Measurements from ENCODE around the gene NCAPD3.
A peak's percentile ranks its signal among the peaks of the same experiment; 100 is the strongest.

Gene NCAPD3

GRCh38 chr11:134266841-134267251 lies 43.1 kb upstream of the NCAPD3 start:
- no CpG with 5 or more reads among the region's 3 CpGs for WGBS, 2 donors (ENCODE audit: extremely low coverage in 2 of 2, insufficient read length in 2 of 2, insufficient replicate concordance in 1 of 2)
- Histone ChIP-seq H3K14ac (ENCODE audit: low read length) (no peak overlapping the region), H2AFZ (ENCODE audit: low read length) (no peak overlapping the region), H2BK15ac (ENCODE audit: low read length) (no peak overlapping the region), H3K36me3 (replicated peaks in 1 of 2; ENCODE audit: control insufficient read depth in 2 of 2, insufficient read depth in 2 of 2, low read length in 2 of 2) (peaks cover 7 to 18% of the 10 kb centered on the region in 2 donors), H3K27ac (replicated peaks; ENCODE audit: low read length) (no peak overlapping the region), H3K27me3 (ENCODE audit: control insufficient read depth in 3 of 3, insufficient read depth in 3 of 3, low read depth in 1 of 3, low read length in 3 of 3) (peaks cover 0 to 12% (median 3%) of the 10 kb centered on the region in 3 experiments), H2BK5ac (ENCODE audit: low read length) (no peak overlapping the region), H3K23ac (ENCODE audit: low read depth, low read length, poor library complexity) (no peak overlapping the region), H3K18ac (ENCODE audit: low read length) (no peak overlapping the region), H4K91ac (ENCODE audit: low read depth, low read length, poor library complexity) (no peak overlapping the region), H3K4ac (ENCODE audit: low read length) (no peak overlapping the region), H3K9me3 (replicated peaks in 1 of 2; ENCODE audit: control insufficient read depth in 2 of 2, insufficient read depth in 1 of 2, low read depth in 1 of 2, low read length in 2 of 2) (no peaks in the 10 kb centered on the region), H3K4me2 (ENCODE audit: insufficient read depth, low read length, poor library complexity, severe bottlenecking) (no peak overlapping the region), H2BK120ac (ENCODE audit: low read depth, low read length) (no peak overlapping the region), H4K8ac (ENCODE audit: low read depth, low read length) (no peak overlapping the region), H2AK5ac (ENCODE audit: low read depth, low read length) (no peak overlapping the region), H3K4me1 (ENCODE audit: control insufficient read depth in 2 of 2, insufficient read depth in 1 of 2, low read depth in 1 of 2, low read length in 2 of 2) (peaks cover 5 to 6% of the 10 kb centered on the region in 2 donors), H3K79me1 (ENCODE audit: low read depth, low read length) (no peaks in the 10 kb centered on the region), H3K4me3 (ENCODE audit: low read length in 2 of 2) (no peak overlapping the region), H3K9ac (ENCODE audit: low read depth, low read length, poor library complexity) (no peak overlapping the region), H2BK12ac (ENCODE audit: low read length) (no peak overlapping the region)
- no peak for DNase-seq (ENCODE audit: low spot score)

DNA sequence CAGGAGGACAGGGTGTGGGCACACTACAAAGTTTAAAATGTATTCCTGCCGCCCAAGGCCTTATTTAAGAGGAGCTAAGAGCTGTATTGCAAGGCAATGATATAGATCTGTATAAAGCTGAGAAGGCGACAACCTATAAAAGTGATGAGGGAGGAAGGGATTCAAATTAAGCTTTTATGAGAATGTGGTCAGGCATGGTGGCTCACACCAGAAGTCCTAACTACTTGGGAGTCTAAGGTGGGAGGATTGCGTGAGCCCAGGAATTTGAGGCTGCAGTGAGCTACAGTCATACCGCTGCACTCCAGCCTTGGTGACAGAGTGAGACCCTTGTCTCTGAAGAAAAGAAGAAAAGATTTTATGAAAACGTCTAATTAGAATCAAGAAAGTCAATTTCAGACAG lies 42.7 kb upstream of the NCAPD3 start:
- Histone ChIP-seq H3K18ac (ENCODE audit: low read length) (no peak overlapping the region), H2BK5ac (ENCODE audit: low read length) (no peak overlapping the region)

DNA sequence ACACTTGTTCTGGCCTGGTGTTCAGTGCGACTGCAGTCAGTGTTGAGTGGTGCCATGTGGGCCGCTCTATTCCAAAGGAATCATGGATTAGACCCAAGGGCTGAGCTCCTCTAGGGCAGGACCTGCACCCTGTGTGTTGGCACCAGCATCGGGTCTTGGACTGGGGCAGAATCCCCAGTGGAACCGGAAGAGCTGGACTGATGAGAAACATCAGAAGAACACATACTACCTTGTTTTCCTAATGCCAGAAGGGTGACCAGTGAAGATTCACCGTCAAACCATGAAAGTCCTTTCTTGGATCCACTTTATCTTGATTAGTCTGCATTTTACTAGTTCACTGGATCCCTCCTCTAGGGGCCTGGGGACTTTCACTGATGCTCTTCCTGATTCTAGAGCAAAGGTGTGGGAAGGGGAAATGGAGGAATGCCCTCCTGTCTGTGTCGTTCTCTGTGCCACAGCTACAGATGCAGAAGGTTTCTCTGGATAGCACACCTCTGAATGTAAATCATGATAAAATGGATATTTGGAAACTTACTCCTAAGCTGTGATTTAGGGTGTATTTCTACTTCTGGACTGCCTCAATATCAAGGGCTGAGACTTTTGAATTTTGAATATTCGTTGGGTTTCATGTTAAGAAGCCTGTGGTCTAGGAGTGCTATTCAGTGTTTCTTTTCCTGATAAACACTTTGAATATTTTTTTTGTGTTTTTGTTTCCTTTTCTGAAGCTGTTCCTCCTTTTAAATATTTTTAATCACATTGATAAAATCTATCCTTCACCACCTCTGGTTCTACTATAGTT lies 41.4 kb upstream of the NCAPD3 start:
- Histone ChIP-seq H2BK12ac (ENCODE audit: low read length) (no peak overlapping the region), H3K27ac (replicated peaks; ENCODE audit: low read length) (no peak overlapping the region), H4K91ac (ENCODE audit: low read depth, low read length, poor library complexity) (no peak overlapping the region), H3K23ac (ENCODE audit: low read depth, low read length, poor library complexity) (no peak overlapping the region), H3K4me1 (ENCODE audit: control insufficient read depth in 2 of 2, insufficient read depth in 1 of 2, low read depth in 1 of 2, low read length in 2 of 2) (peaks cover 5 to 6% of the 10 kb centered on the region in 2 donors), H2BK120ac (ENCODE audit: low read depth, low read length) (no peak overlapping the region), H2BK15ac (ENCODE audit: low read length) (no peak overlapping the region), H3K9ac (ENCODE audit: low read depth, low read length, poor library complexity) (no peak overlapping the region), H3K79me1 (ENCODE audit: low read depth, low read length) (no peaks in the 10 kb centered on the region), H2AFZ (ENCODE audit: low read length) (no peak overlapping the region), H3K27me3 (ENCODE audit: control insufficient read depth in 3 of 3, insufficient read depth in 3 of 3, low read depth in 1 of 3, low read length in 3 of 3) (no peaks in the 10 kb centered on the region), H3K18ac (ENCODE audit: low read length) (no peak overlapping the region), H4K8ac (ENCODE audit: low read depth, low read length) (no peak overlapping the region), H3K4ac (ENCODE audit: low read length) (no peak overlapping the region), H3K4me3 (ENCODE audit: low read length in 2 of 2) (no peak overlapping the region), H2BK5ac (ENCODE audit: low read length) (no peak overlapping the region), H3K36me3 (replicated peaks in 1 of 2; ENCODE audit: control insufficient read depth in 2 of 2, insufficient read depth in 2 of 2, low read length in 2 of 2) (peaks cover 16 to 33% of the 10 kb centered on the region in 2 donors), H3K14ac (ENCODE audit: low read length) (no peak overlapping the region), H3K9me3 (replicated peaks in 1 of 2; ENCODE audit: control insufficient read depth in 2 of 2, insufficient read depth in 1 of 2, low read depth in 1 of 2, low read length in 2 of 2) (no peaks in the 10 kb centered on the region), H3K4me2 (ENCODE audit: insufficient read depth, low read length, poor library complexity, severe bottlenecking) (no peak overlapping the region), H2AK5ac (ENCODE audit: low read depth, low read length) (no peak overlapping the region)
- no peak for DNase-seq (ENCODE audit: low spot score)
- WGBS, 2 donors (ENCODE audit: extremely low coverage in 2 of 2, insufficient read length in 2 of 2, insufficient replicate concordance in 1 of 2): no CpG with 5 or more reads among the region's 7 CpGs

More for the DNA sequence above, 42.7 kb upstream of the NCAPD3 start:
- H3K4ac ChIP-seq (ENCODE audit: low read length): no peak overlapping the region
- no peak overlapping the region for H2BK12ac ChIP-seq (ENCODE audit: low read length)
- no peak overlapping the region for H3K23ac ChIP-seq (ENCODE audit: low read depth, low read length, poor library complexity)
- no CpG with 5 or more reads among the region's 5 CpGs for WGBS, 2 donors (ENCODE audit: extremely low coverage in 2 of 2, insufficient read length in 2 of 2, insufficient replicate concordance in 1 of 2)
- H3K27ac ChIP-seq (replicated peaks; ENCODE audit: low read length): no peak overlapping the region
- H4K91ac ChIP-seq (ENCODE audit: low read depth, low read length, poor library complexity): no peak overlapping the region
- H3K14ac ChIP-seq (ENCODE audit: low read length): no peak overlapping the region
- no peak overlapping the region for H4K8ac ChIP-seq (ENCODE audit: low read depth, low read length)
- H3K4me3 ChIP-seq (ENCODE audit: low read length in 2 of 2): no peak overlapping the region
- H2AFZ ChIP-seq (ENCODE audit: low read length): no peak overlapping the region
- H3K4me2 ChIP-seq (ENCODE audit: insufficient read depth, low read length, poor library complexity, severe bottlenecking): no peak overlapping the region
- H2BK15ac ChIP-seq (ENCODE audit: low read length): no peak overlapping the region
- H3K27me3 ChIP-seq (ENCODE audit: control insufficient read depth in 3 of 3, insufficient read depth in 3 of 3, low read depth in 1 of 3, low read length in 3 of 3): peaks cover 0 to 8% (median 1%) of the 10 kb centered on the region in 3 experiments
- no peak overlapping the region for H2AK5ac ChIP-seq (ENCODE audit: low read depth, low read length)
- H3K36me3 ChIP-seq (replicated peaks in 1 of 2; ENCODE audit: control insufficient read depth in 2 of 2, insufficient read depth in 2 of 2, low read length in 2 of 2): peaks cover 10 to 22% of the 10 kb centered on the region in 2 donors
- DNase-seq (ENCODE audit: low spot score): no peak
- H3K9me3 ChIP-seq (replicated peaks in 1 of 2; ENCODE audit: control insufficient read depth in 2 of 2, insufficient read depth in 1 of 2, low read depth in 1 of 2, low read length in 2 of 2): no peaks in the 10 kb centered on the region
- H3K4me1 ChIP-seq (ENCODE audit: control insufficient read depth in 2 of 2, insufficient read depth in 1 of 2, low read depth in 1 of 2, low read length in 2 of 2): peaks cover 5 to 6% of the 10 kb centered on the region in 2 donors
- H3K79me1 ChIP-seq (ENCODE audit: low read depth, low read length): no peaks in the 10 kb centered on the region
- no peak overlapping the region for H2BK120ac ChIP-seq (ENCODE audit: low read depth, low read length)
- H3K9ac ChIP-seq (ENCODE audit: low read depth, low read length, poor library complexity): no peak overlapping the region

DNA sequence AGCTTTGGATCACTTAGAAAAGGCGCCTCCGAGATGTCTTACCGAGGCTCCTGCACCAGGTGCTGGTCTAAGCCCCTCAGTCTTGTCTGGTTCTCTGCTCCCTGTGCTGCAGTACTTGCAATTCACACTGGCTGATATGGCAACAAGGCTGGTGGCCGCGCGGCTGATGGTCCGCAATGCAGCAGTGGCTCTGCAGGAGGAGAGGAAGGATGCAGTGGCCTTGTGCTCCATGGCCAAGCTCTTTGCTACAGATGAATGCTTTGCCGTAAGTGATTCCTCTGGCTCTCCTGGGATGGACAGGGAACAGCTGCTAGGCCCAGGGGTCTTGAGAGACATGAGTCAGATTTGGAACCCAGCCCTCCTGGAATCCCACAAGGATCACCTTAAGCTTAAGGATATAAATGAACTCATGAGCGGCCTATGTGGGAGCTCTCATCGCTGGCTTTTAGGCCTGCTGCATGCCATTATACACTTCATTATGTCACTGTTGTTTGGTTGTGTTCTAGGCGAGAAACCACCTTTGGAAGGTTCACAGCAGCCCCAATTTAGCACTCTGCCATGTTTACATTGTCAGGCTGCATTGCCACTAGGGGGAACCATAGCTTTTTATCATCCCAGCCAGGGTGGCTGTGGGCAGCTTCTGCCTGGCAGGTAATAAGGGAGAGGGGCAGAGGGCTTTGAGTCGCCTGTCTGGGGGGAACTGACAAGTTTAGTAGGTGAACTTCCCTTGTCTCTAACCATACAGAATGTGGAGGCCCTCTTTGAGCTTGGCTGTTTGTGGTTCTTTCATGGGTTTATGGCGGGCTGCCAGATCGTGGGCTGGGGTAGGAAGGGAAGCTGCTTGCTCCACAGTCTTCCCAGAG lies 38.1 kb upstream of the NCAPD3 start:
- H3K4me3 ChIP-seq (ENCODE audit: low read length in 2 of 2): peak overlapping the region in 1 of 2 donors; percentile 20
- no peak overlapping the region for H3K4me2 ChIP-seq (ENCODE audit: insufficient read depth, low read length, poor library complexity, severe bottlenecking)
- no peak overlapping the region for H2AFZ ChIP-seq (ENCODE audit: low read length)
- H4K91ac ChIP-seq (ENCODE audit: low read depth, low read length, poor library complexity): no peak overlapping the region
- no peak overlapping the region for H3K18ac ChIP-seq (ENCODE audit: low read length)
- H2BK15ac ChIP-seq (ENCODE audit: low read length): no peak overlapping the region
- no peak overlapping the region for H3K9ac ChIP-seq (ENCODE audit: low read depth, low read length, poor library complexity)
- H2BK12ac ChIP-seq (ENCODE audit: low read length): no peak overlapping the region
- H3K79me1 ChIP-seq (ENCODE audit: low read depth, low read length): no peaks in the 10 kb centered on the region
- no peaks in the 10 kb centered on the region for H3K9me3 ChIP-seq (replicated peaks in 1 of 2; ENCODE audit: control insufficient read depth in 2 of 2, insufficient read depth in 1 of 2, low read depth in 1 of 2, low read length in 2 of 2)
- H2BK5ac ChIP-seq (ENCODE audit: low read length): no peak overlapping the region
- no peak overlapping the region for H3K27ac ChIP-seq (replicated peaks; ENCODE audit: low read length)
- H2BK120ac ChIP-seq (ENCODE audit: low read depth, low read length): no peak overlapping the region
- no peak overlapping the region for H3K14ac ChIP-seq (ENCODE audit: low read length)
- no CpG with 5 or more reads among the region's 14 CpGs for WGBS, 2 donors (ENCODE audit: extremely low coverage in 2 of 2, insufficient read length in 2 of 2, insufficient replicate concordance in 1 of 2)
- H3K4me1 ChIP-seq (ENCODE audit: control insufficient read depth in 2 of 2, insufficient read depth in 1 of 2, low read depth in 1 of 2, low read length in 2 of 2): no peaks in the 10 kb centered on the region
- no peak for DNase-seq (ENCODE audit: low spot score)
- H4K8ac ChIP-seq (ENCODE audit: low read depth, low read length): no peak overlapping the region
- no peak overlapping the region for H3K23ac ChIP-seq (ENCODE audit: low read depth, low read length, poor library complexity)
- peaks cover 22 to 57% of the 10 kb centered on the region in 2 donors for H3K36me3 ChIP-seq (replicated peaks in 1 of 2; ENCODE audit: control insufficient read depth in 2 of 2, insufficient read depth in 2 of 2, low read length in 2 of 2)
- H3K4ac ChIP-seq (ENCODE audit: low read length): no peak overlapping the region
- no peaks in the 10 kb centered on the region for H3K27me3 ChIP-seq (ENCODE audit: control insufficient read depth in 3 of 3, insufficient read depth in 3 of 3, low read depth in 1 of 3, low read length in 3 of 3)
- no peak overlapping the region for H2AK5ac ChIP-seq (ENCODE audit: low read depth, low read length)

Measured in neuronal stem cell (in vitro differentiated cells).